ENCODE measurements around the gene ZFP90. TPM values are rescaled to one million over a fixed set of nuclear protein-coding genes. Genes with fewer than 3 reads are reported as not detected.

The ZFP90 gene
- total RNA-seq (2021) (14.5 and 20.5 TPM in 2 replicates), Bru-seq, nascent RNA (percentile 54 among the genes with signal in this experiment), BruChase-seq, experiment 1, labeled RNA remaining after a 2-hour chase (percentile 57 among the genes with signal in this experiment), BruChase-seq, experiment 2, labeled RNA remaining after a 6-hour chase (percentile 55 among the genes with signal in this experiment)
- long read RNA-seq, full-length matches to known transcripts, result 2 of 6 reads
- long read RNA-seq, partial matches to known transcripts, result 1 of 6 reads
- long read RNA-seq, other reads (novel, unspliced or antisense), result 3 of 6 reads

DNA sequence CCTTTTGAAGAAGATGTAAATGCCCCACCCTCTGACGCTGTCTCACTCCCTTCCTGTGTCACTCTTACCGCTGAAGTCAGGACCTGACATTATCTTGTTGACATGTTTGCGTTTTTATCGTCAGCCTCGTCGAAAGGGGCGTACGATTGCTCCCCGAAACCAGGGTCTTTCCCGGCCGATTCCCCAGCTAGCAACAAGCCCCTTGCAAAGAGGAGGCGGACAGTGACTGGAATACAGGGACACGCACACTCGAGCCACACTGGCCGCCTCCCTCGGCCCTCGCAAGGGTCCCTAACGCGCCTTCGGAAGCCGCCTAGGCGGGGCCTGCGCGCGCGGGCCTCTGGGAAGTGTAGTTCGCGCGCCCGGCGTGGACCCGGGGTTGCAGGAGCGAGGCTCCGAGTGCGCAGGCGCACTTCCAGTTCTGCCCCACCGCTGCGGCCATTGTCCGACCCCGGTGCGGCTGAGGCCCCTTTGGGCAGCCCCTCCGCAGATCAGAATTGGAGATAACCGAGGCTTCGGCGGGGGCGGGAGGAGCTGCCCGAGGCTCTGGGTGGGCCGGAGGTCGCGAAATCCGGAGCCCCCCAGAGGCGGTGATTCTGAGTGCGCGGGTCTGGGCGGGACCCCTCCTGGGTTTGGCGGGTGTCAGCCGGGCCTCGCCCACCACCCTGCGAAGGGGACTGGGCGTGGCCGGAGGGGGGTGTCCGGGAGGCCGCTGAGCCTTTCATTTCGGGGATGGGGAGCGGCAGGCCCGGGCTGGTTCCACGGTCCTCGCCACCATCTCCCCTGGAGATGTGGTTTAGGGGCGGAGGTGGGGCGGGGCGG is at the start of gene ZFP90:
TSS of gene ZFP90 (plus strand) at position 412 of the 822 bp plus-strand sequence. CDS start 502 bp downstream, outside the sequence.
- Histone ChIP-seq H2AFZ (peak within 1 kb of the TSS; percentile 98), H3K36me3 (ENCODE audit: low read depth) (0 out of 2 replicates have a peak, but pooled peaks cover 4% of the 10 kb centered on the region), H3K4me3 (peak within 1 kb of the TSS; percentile 79), H3K27me3 (ENCODE audit: insufficient read depth, low read depth) (no peaks in the 10 kb centered on the region), H3K9me3 (ENCODE audit: insufficient read depth, low read depth) (peaks cover 4% of the 10 kb centered on the region; the same call in 1 of the 2 replicates), H3K27ac (no peak within 1 kb of the TSS), H3F3A (ENCODE audit: insufficient read depth, low read depth) (no peaks in the 10 kb centered on the region), H3K79me2 (ENCODE audit: low read depth) (no peaks in the 10 kb centered on the region), H3K4me1 (replicated peaks; ENCODE audit: insufficient read depth) (no peaks in the 10 kb centered on the region), H3K4me2 (peak within 1 kb of the TSS; percentile 78), H3K9me2 (ENCODE audit: insufficient read depth) (no peaks in the 10 kb centered on the region), H4K20me1 (ENCODE audit: insufficient read depth) (no peaks in the 10 kb centered on the region)
- no peak for TF ChIP-seq EZH2 (IDR thresholded peaks at IDR 0.05; ENCODE audit: low read depth)
- TF ChIP-seq, protein P1, sequence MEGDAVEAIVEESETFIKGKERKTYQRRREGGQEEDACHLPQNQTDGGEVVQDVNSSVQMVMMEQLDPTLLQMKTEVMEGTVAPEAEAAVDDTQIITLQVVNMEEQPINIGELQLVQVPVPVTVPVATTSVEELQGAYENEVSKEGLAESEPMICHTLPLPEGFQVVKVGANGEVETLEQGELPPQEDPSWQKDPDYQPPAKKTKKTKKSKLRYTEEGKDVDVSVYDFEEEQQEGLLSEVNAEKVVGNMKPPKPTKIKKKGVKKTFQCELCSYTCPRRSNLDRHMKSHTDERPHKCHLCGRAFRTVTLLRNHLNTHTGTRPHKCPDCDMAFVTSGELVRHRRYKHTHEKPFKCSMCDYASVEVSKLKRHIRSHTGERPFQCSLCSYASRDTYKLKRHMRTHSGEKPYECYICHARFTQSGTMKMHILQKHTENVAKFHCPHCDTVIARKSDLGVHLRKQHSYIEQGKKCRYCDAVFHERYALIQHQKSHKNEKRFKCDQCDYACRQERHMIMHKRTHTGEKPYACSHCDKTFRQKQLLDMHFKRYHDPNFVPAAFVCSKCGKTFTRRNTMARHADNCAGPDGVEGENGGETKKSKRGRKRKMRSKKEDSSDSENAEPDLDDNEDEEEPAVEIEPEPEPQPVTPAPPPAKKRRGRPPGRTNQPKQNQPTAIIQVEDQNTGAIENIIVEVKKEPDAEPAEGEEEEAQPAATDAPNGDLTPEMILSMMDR (conservative IDR thresholded peaks at IDR 0.05), result no peak
- peak; percentile 46 to 76 for DNase-seq
- POLR2A ChIA-PET (ENCODE audit: unreplicated experiment), result interaction anchor here (0.9 kb wide), 1 partner anchor 151 kb away, joined by 10 read pairs; no protein-coding TSS in a partner anchor
- BruUV-seq (replicated peaks), result no TSS peak
- intact Hi-C loops (cut with micrococcal nuclease; ENCODE audit: unreplicated experiment), result no loop called here
- CTCF ChIA-PET, result interaction anchor here (0.7 kb wide), 1 partner anchor 9 kb away, joined by 3 read pairs; no protein-coding TSS in a partner anchor

DNA sequence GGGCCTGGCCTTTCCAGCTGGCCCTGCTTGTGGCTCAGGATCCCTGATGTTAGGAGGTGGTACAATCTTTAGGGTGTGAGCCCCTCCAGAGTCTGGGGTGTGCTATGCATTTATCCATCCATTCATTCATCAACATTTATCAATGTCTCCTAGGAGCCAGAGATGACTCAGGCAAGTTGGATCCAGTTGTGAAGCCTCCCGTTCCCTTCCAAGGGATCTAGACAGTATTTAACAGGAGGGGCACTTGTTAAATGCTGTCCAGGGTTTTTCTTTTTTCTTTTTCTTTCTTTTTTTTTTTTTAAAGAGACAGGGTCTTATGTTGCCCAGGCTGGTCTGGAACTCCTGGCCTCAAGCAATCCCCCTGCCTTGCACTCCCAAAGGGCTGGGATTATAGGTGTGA is 48.7 kb upstream of the ZFP90 start:
- POLR2A ChIA-PET (ENCODE audit: unreplicated experiment), result no interaction called here
- TF ChIP-seq, protein P1 (conservative IDR thresholded peaks at IDR 0.05), result no peak
- no peak for TF ChIP-seq EZH2 (IDR thresholded peaks at IDR 0.05; ENCODE audit: low read depth)

More for the DNA sequence above, 48.7 kb upstream of the ZFP90 start:
- Histone ChIP-seq H4K20me1 (ENCODE audit: insufficient read depth) (no peaks in the 10 kb centered on the region), H2AFZ (no peak overlapping the region), H3K4me3 (no peak overlapping the region), H3K9me3 (ENCODE audit: insufficient read depth, low read depth) (no peaks in the 10 kb centered on the region), H3K27ac (0 out of 2 replicates have a peak overlapping the region, but pooled peaks have one; percentile 8), H3K27me3 (ENCODE audit: insufficient read depth, low read depth) (no peaks in the 10 kb centered on the region), H3K36me3 (ENCODE audit: low read depth) (no peaks in the 10 kb centered on the region), H3K4me2 (peak overlapping the region; percentile 29), H3K4me1 (replicated peaks; ENCODE audit: insufficient read depth) (peaks cover 36% of the 10 kb centered on the region), H3F3A (ENCODE audit: insufficient read depth, low read depth) (0 out of 2 replicates have a peak, but pooled peaks cover 7% of the 10 kb centered on the region), H3K9me2 (ENCODE audit: insufficient read depth) (no peaks in the 10 kb centered on the region), H3K79me2 (ENCODE audit: low read depth) (no peaks in the 10 kb centered on the region)
- DNase-seq, result no peak
- CTCF ChIA-PET, result interaction anchor here (0.6 kb wide), 1 partner anchor 47 kb away, joined by 3 read pairs; no protein-coding TSS in a partner anchor
- no TSS peak for BruUV-seq (replicated peaks)
- intact Hi-C loops (cut with micrococcal nuclease; ENCODE audit: unreplicated experiment), result no loop called here

Data from PC-9 (cell line).